Stomach smooth muscle (tissue), 2 donors: Measurements from ENCODE around the gene FBP2.
"Not testable (repeated sequence)": the region's sequence is repeated elsewhere in the genome, so short reads cannot be mapped to it uniquely, and the experiment has no call there.

ENCODE experiments used
- H3K27ac ChIP-seq: one replicate; pipeline ENCODE4 v1.7.0; 2013; ENCODE audit warnings: mild to moderate bottlenecking, low read length, inconsistent platforms
- H3K27me3 ChIP-seq, 2 donors: one replicate each; pipeline ENCODE4 v1.7.0; 2013; ENCODE audit warnings: low read length in 2 of 2; ENCODE audit not compliant: insufficient read depth in 2 of 2, control insufficient read depth in 1 of 2
- H3K36me3 ChIP-seq, 2 donors: one replicate each; pipeline ENCODE4 v1.7.0; 2013; ENCODE audit warnings: low read length in 2 of 2; ENCODE audit not compliant: control insufficient read depth in 2 of 2, insufficient read depth in 2 of 2
- H3K4me1 ChIP-seq: one replicate; pipeline ENCODE4 v1.7.0; 2013; ENCODE audit warnings: low read length; ENCODE audit not compliant: control insufficient read depth, insufficient read depth
- H3K4me3 ChIP-seq, 2 donors: one replicate each; pipeline ENCODE4 v1.7.0; 2013; ENCODE audit warnings: low read length in 2 of 2
- H3K9ac ChIP-seq, 2 donors: one replicate each; pipeline ENCODE4 v1.7.0; 2013; ENCODE audit warnings: low read length in 2 of 2, mild to moderate bottlenecking in 1 of 2
- H3K9me3 ChIP-seq, 2 donors: one replicate each; pipeline ENCODE4 v1.7.0; 2013; ENCODE audit warnings: low read length in 2 of 2; ENCODE audit not compliant: control insufficient read depth in 2 of 2
- donor health status: healthy.
- donor health status: Pancreatic carcinoma.

Gene FBP2

DNA sequence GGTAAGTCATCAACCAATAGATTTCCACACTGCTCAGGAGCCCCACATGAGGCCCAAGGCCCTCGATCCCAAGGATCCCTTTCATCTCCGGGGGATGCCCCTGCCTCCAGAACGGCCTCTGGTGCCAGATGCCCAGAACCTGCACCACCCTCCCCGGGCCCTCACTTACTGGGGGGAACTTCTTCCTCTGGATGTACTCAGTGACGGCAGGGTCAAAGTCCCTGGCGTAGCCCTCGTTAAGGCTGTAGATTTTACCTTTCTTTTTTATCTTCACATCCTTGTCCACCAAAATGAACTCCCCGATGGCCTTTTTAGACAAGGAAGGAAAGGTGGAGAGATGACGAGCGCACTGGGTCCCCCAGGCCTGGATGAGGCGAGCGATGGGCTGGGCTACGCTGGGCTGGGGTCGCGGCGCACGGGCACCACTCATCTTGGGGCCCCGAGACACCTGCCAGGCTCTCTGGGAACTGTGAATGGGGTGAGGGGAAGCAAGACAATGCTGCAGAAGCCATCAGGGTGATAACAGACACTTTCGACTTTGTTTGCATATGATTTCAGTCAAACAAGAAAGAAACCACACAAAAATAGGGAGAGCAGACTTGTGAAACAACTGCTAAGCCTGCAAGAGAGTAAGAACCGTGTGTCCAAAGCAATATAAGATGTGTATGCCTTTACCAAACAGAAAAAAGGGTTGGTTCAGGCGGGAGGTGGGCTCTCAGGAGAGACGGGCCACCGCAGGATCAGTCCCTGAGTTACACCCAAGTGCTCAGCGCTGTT is 13.2 kb upstream of the FBP2 start:
- Histone ChIP-seq H3K9ac (no peak overlapping the region), H3K27ac (no peak overlapping the region), H3K4me1 (no peaks in the 10 kb centered on the region)

DNA sequence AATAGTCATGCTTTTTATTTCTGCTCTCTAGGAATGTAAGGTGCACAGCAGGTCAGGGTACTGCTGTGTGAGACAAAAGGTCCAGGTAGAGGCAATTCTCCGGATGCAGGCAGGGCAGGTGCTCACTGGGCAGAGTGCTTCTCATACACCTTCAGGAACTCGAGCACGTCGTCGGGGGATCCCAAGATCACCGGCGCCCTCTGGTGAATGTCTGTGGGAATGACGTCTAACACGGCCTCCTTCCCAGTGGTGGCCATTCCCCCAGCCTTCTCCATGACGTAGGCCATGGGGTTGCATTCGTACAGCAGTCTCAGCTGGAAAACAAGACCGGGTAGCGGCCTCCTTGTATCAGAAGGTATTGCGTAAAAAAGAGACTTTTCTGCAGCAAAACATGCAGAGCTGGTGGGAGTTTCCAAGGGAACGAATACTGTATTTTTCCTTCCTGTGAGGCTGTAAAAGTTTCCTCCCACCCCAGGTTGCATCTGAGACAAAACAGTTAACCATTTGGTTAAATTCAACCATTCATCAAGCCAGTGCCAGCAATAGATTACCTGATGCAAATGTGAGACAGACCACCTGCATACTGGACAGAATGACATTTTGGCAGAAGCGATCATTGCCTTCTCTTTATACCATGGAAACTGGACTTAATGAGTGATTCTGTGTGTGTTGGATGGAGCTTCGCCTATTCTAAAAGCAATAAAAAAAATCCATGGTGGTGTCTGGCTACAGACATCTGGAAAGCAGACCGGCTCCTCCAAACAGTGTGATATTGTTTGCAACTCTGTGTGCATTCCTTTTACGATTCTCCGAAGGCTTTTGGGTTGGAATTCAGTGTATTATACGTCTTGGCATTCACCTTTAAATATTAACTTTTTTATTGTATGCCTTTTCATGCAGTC is 9.9 kb upstream of the FBP2 start:
- Histone ChIP-seq H3K4me1 (no peaks in the 10 kb centered on the region), H3K36me3 (no peaks in the 10 kb centered on the region), H3K9ac (no peak overlapping the region), H3K27me3 (no peaks in the 10 kb centered on the region), H3K4me3 (no peak overlapping the region), H3K9me3 (no peaks in the 10 kb centered on the region), H3K27ac (no peak overlapping the region)

More for the DNA sequence above, 13.2 kb upstream of the FBP2 start:
- Histone ChIP-seq H3K27me3 (no peaks in the 10 kb centered on the region), H3K36me3 (no peaks in the 10 kb centered on the region), H3K4me3 (no peak overlapping the region), H3K9me3 (no peaks in the 10 kb centered on the region)

DNA sequence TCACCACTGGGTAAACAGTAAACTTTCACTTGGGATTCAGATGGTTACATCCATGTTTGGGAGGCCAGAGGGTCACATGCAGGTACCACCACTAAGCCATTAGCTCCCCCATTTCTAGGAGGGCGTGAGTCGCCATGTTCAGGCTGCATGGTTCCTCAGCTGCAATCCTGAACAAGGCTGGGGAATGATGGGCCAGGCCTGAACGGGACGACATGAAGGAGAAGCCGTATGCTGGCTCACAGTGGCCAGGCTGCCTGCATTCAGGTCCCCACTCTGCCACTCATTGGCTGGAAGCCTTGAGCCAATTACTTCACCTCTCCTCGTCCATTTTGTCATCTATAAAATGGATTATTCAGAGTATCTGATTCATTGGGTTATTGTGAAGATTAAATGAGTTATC is 9.0 kb upstream of the FBP2 start:
- no peaks in the 10 kb centered on the region for H3K9me3 ChIP-seq
- no peak overlapping the region for H3K9ac ChIP-seq
- no peaks in the 10 kb centered on the region for H3K36me3 ChIP-seq
- no peaks in the 10 kb centered on the region for H3K27me3 ChIP-seq
- H3K4me1 ChIP-seq: no peaks in the 10 kb centered on the region
- H3K4me3 ChIP-seq: no peak overlapping the region
- no peak overlapping the region for H3K27ac ChIP-seq

DNA sequence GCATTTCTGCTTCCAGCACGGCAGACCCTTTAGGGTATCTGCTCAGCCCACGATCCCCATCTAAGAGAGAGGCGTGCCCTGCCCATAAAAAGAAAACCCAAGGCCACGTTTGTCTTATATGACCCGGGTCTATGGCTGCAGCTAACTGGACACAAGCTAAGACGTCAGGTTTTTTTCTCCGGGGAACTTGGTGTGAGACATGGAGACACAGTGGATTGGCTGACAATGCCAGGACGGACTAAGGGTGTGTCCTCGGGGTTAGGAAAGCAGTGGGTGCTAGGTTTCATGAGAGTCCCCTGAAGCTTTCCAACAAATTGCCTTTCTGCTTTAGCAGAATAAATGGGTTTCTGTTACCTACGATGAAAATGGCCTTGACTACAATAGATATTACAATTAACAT is 7.1 kb upstream of the FBP2 start:
- H3K27ac ChIP-seq: no peak overlapping the region

DNA sequence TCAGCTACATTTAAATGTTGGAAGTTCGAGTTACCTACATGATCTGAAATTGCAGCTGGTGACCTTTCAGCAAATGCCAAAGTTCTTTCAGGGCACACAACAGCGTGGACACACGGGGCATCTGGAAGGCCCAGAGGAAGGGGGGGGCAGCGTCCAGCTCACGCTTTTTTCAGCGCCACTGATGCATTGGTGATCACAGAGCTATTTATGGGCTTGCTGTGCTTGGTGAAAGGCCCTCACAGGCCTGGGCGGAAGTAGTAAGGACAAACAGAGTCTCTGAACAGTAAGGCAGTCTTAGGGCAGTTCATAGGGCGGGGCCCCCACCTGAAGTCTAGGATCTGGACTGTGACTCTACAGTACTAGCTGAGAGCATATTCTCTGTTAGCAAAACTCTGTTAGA is 6.6 kb upstream of the FBP2 start:
- Histone ChIP-seq H3K4me3 (no peak overlapping the region), H3K27ac (no peak overlapping the region), H3K9ac (no peak overlapping the region)

More for the DNA sequence above, 7.1 kb upstream of the FBP2 start:
- no peaks in the 10 kb centered on the region for H3K27me3 ChIP-seq
- no peak overlapping the region for H3K9ac ChIP-seq
- H3K4me1 ChIP-seq: no peaks in the 10 kb centered on the region
- H3K4me3 ChIP-seq: no peak overlapping the region
- no peaks in the 10 kb centered on the region for H3K9me3 ChIP-seq
- H3K36me3 ChIP-seq: no peaks in the 10 kb centered on the region

DNA sequence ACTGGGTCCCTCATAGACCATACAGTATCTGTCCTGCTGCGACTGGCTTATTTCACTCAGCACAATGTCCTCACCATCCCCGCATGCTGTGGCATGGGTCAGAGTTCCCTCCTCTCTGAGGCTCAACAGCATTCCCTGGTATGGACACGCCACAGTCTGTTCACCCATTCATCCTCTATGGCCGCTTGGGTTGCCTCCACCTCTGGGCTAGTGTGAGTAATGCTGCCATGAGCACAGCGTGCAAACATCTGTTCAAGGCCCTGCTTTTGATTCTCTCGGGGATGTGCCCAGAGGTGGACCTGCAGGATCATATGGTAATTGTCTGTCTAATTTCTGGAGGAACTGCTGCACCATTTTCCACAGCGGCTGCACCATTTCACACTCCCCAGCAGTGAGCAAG is 5.5 kb upstream of the FBP2 start:
- Histone ChIP-seq H3K36me3 (no peaks in the 10 kb centered on the region), H3K27ac (no peak overlapping the region), H3K27me3 (no peaks in the 10 kb centered on the region), H3K4me1 (no peaks in the 10 kb centered on the region), H3K9me3 (no peaks in the 10 kb centered on the region), H3K4me3 (no peak overlapping the region), H3K9ac (no peak overlapping the region)

More for the DNA sequence above, 6.6 kb upstream of the FBP2 start:
- H3K9me3 ChIP-seq: no peaks in the 10 kb centered on the region
- H3K4me1 ChIP-seq: no peaks in the 10 kb centered on the region
- H3K27me3 ChIP-seq: no peaks in the 10 kb centered on the region
- no peaks in the 10 kb centered on the region for H3K36me3 ChIP-seq

DNA sequence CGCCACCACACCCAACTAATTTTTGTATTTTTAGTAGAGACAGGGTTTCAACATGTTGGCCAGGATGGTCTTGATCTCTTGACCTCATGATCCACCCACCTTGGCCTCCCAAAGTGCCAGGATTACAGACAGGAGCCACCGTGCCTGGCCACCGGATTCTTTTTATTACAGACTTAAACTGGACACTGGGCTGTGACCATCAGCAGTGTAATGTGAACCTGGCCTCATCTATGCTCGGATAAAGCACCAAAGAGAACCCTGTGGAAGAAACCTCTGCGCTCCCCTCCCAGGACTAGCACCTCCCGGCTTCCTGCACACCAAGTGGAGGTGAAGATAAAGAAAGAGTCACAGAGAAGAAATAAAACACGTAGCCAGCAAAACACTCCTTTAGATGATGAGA is 941 bp downstream of the FBP2 start:
- not testable (repeated sequence) for H3K36me3 ChIP-seq, H3K4me1 ChIP-seq, H3K9ac ChIP-seq, H3K27me3 ChIP-seq, H3K9me3 ChIP-seq, H3K27ac ChIP-seq, H3K4me3 ChIP-seq

DNA sequence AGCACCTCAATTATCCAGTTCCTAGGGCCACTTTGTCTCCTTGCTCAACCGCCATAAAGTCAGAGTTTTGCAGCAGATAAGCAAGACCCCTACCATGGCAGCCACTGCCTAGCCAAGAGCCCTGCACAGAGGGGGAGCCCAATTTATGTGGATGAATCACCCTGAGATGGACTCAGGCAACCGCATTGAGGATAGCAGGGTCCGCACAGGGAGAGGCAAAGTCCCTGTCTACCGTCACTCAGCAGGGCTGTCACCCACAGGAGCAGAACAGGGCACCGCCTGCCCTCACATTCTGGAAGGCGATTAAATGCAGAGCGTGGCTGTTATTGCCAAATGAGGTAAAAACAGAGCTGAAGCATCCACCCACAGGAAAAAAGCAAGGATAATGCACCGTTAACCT is 1.7 kb downstream of the FBP2 start:
- H3K4me1 ChIP-seq: no peaks in the 10 kb centered on the region
- H3K4me3 ChIP-seq: no peak overlapping the region
- H3K27ac ChIP-seq: no peak overlapping the region
- no peaks in the 10 kb centered on the region for H3K36me3 ChIP-seq
- no peaks in the 10 kb centered on the region for H3K9me3 ChIP-seq
- no peak overlapping the region for H3K9ac ChIP-seq
- H3K27me3 ChIP-seq: peaks cover 2 to 6% of the 10 kb centered on the region in 2 donors

DNA sequence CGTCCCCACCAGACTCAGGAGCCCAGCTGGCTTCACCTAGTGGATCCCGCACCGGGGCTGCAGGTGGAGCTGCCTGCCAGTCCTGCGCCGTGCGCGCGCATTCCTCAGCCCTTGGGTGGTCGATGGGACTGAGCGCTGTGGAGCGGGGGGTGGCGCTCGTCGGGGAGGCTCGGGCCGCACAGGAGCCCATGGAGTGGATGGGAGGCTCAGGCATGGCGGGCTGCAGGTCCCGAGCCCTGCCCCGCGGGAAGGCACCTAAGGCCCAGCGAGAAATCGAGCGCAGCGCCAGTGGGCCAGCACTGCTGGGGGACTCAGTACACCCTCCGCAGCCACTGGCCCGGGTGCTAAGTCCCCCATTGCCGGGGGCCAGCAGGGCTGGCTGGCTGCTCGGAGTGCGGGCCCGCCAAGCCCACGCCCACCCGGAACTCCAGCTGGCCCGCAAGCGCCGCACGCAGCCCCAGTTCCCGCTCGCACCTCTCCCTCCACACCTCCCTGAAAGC is 2.5 kb downstream of the FBP2 start:
- not testable (repeated sequence) for H3K4me3 ChIP-seq, H3K36me3 ChIP-seq, H3K27me3 ChIP-seq, H3K9me3 ChIP-seq, H3K9ac ChIP-seq, H3K27ac ChIP-seq, H3K4me1 ChIP-seq

DNA sequence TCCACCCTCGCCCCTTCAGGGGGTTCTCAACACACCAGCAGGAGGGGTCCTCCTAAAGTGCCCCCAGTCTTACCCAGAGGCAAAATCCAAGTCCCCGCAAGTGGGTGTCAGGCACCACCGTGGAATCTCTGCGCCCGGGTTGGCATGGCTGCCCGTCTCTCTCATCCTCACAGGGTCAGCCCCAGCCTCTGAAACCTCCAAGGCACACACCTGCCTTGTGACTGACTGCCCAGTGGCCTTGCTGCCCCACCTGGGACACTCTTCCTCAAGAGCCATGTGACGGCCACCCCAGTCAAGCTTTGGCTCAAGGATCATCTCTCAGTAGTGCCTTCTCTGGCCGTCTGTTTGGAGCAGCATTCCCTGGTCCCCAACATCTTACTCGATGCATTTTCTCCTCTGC is 4.9 kb downstream of the FBP2 start:
- Histone ChIP-seq H3K9me3 (no peaks in the 10 kb centered on the region), H3K36me3 (no peaks in the 10 kb centered on the region), H3K4me1 (no peaks in the 10 kb centered on the region), H3K4me3 (no peak overlapping the region), H3K9ac (no peak overlapping the region), H3K27ac (no peak overlapping the region), H3K27me3 (peaks cover 2 to 6% of the 10 kb centered on the region in 2 donors)

DNA sequence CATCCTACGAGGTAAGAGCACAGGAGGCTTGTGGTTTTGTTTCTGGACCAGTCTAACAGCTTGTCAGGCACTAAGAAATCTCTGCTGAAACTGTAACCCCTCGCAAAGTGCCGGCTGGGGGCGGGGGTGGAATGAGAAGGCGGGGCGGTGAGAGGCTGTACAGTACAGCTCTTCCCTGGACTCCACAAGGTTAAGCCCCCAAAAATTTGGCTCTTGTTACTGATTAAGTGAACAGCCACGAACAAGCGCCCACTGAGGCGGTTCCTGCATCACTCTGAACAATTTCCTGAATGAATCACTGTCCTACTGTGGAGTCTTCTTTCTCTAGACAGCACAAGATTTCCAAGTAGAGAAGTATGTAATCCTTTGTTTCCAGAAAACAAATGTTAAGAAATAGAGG is 6.8 kb downstream of the FBP2 start:
- H3K27ac ChIP-seq: no peak overlapping the region
- no peaks in the 10 kb centered on the region for H3K9me3 ChIP-seq
- H3K36me3 ChIP-seq: no peaks in the 10 kb centered on the region
- H3K27me3 ChIP-seq: peaks cover 2 to 4% of the 10 kb centered on the region in 2 donors
- H3K4me3 ChIP-seq: no peak overlapping the region
- no peak overlapping the region for H3K9ac ChIP-seq
- H3K4me1 ChIP-seq: no peaks in the 10 kb centered on the region
